ENCODE results near the gene USP37. TPM values are rescaled to one million over a fixed set of nuclear protein-coding genes. Genes with fewer than 3 reads are reported as not detected.
A peak's percentile ranks its signal among the peaks of the same experiment; 100 is the strongest.

USP37 gene
- total and polyA plus RNA-seq, 2 of the 13 experiments (the other 11 are each of a cell fraction or from before 2014, with no cell fraction given), result 6.5 to 30.6 TPM

- no peak for TF ChIP-seq FOXJ3 (CRISPR knock-in tag; IDR thresholded peaks at IDR 0.05; ENCODE audit: borderline replicate concordance)
- TF ChIP-seq HBP1 (CRISPR knock-in tag; IDR thresholded peaks at IDR 0.05; ENCODE audit: low read depth), result no peak
- no peak for TF ChIP-seq CHCHD3 (CRISPR knock-in tag; IDR thresholded peaks at IDR 0.05)
- no peak for TF ChIP-seq ZNF350 (CRISPR knock-in tag; IDR thresholded peaks at IDR 0.05; ENCODE audit: borderline replicate concordance, low read depth)
- no peak for TF ChIP-seq U2AF2 (IDR thresholded peaks at IDR 0.05; ENCODE audit: low read depth, low read length)
- TF ChIP-seq ZNF704 (CRISPR knock-in tag; IDR thresholded peaks at IDR 0.05; ENCODE audit: borderline replicate concordance), result no peak
- no peak for TF ChIP-seq ZNF740 (CRISPR knock-in tag; IDR thresholded peaks at IDR 0.05)
- TF ChIP-seq NR2F2 (IDR thresholded peaks at IDR 0.05; ENCODE audit: borderline replicate concordance, low read depth), result 0 out of 2 replicates have a peak, but pooled peaks have one; percentile 22
- no peak for TF ChIP-seq E2F2 (CRISPR knock-in tag; IDR thresholded peaks at IDR 0.05; ENCODE audit: borderline replicate concordance)
- no peak for TF ChIP-seq PAWR (CRISPR knock-in tag; IDR thresholded peaks at IDR 0.05; ENCODE audit: borderline replicate concordance)
- no peak for TF ChIP-seq GFI1 (CRISPR knock-in tag; IDR thresholded peaks at IDR 0.05; ENCODE audit: borderline replicate concordance)
- no peak for TF ChIP-seq ZNF232 (CRISPR knock-in tag; IDR thresholded peaks at IDR 0.05; ENCODE audit: borderline replicate concordance)
- no peak for TF ChIP-seq ZNF605 (CRISPR knock-in tag; IDR thresholded peaks at IDR 0.05)
- no peak for TF ChIP-seq ERF (CRISPR knock-in tag; IDR thresholded peaks at IDR 0.05)
- no peak for TF ChIP-seq ZNF30 (CRISPR knock-in tag; IDR thresholded peaks at IDR 0.05)
- no peak for TF ChIP-seq ZNF432 (CRISPR knock-in tag; IDR thresholded peaks at IDR 0.05; ENCODE audit: borderline replicate concordance)
- TF ChIP-seq SKI (IDR thresholded peaks at IDR 0.05; ENCODE audit: partially characterized antibody), result no peak
- TF ChIP-seq GZF1 (CRISPR knock-in tag; IDR thresholded peaks at IDR 0.05), result no peak
- TF ChIP-seq CENPBD1 (CRISPR knock-in tag; IDR thresholded peaks at IDR 0.05; ENCODE audit: borderline replicate concordance, low read depth), result no peak
- TF ChIP-seq ZFP36L1 (CRISPR knock-in tag; IDR thresholded peaks at IDR 0.05), result no peak
- no peak for TF ChIP-seq KDM2A (CRISPR knock-in tag; IDR thresholded peaks at IDR 0.05; ENCODE audit: borderline replicate concordance, low read depth)
- TF ChIP-seq SNAI1 (CRISPR knock-in tag; IDR thresholded peaks at IDR 0.05; ENCODE audit: borderline replicate concordance), result no peak
- TF ChIP-seq HMG20A (CRISPR knock-in tag; IDR thresholded peaks at IDR 0.05; ENCODE audit: borderline replicate concordance), result no peak
- TF ChIP-seq FOXA1 (IDR thresholded peaks at IDR 0.05), result no peak
- TF ChIP-seq FOXA1 (CRISPR knock-in tag; IDR thresholded peaks at IDR 0.05), result no peak
- TF ChIP-seq MAX (IDR thresholded peaks at IDR 0.05), result 0 out of 2 replicates have a peak, but pooled peaks have one; percentile 18
Observed at GRCh38 chr2:218435003-218435982, 132.9 kb downstream of the USP37 start (continued).

Measured in HepG2 (cell line).